Tibial nerve (tissue), 4 donors: ENCODE data around the gene ZNF747. TPM values are rescaled to one million over a fixed set of nuclear protein-coding genes. Genes with fewer than 3 reads are reported as not detected.

Source experiments
- DNase-seq, 2 donors: peaks; one replicate each; pipeline ENCODE4 v3.0.0-alpha.2; 2019; ENCODE audit warnings: low spot score in 2 of 2
- H3K27ac ChIP-seq, 4 donors: fragments of 200-600 bp; sonication (generic) in 3 of 4; one replicate each; pipeline ENCODE4 v1.5.1; 2017 to 2019; ENCODE audit warnings: mild to moderate bottlenecking in 1 of 4
- H3K27me3 ChIP-seq, 2 donors: fragments of 200-600 bp; sonication (generic) in 1 of 2; one replicate each; pipeline versions ENCODE4 v1.5.1 to v1.6.0; 2017 to 2019
- H3K36me3 ChIP-seq, 3 donors: fragments of 200-600 bp; sonication (generic); one replicate each; pipeline ENCODE4 v1.5.1; 2018 to 2019
- H3K4me1 ChIP-seq, 4 donors: fragments of 200-600 bp; sonication (generic) in 3 of 4; one replicate each; pipeline ENCODE4 v1.5.1; 2017 to 2019
- H3K4me3 ChIP-seq, 4 donors: fragments of 200-600 bp; sonication (generic) in 3 of 4; one replicate each; pipeline ENCODE4 v1.5.1; 2017 to 2019; ENCODE audit warnings: mild to moderate bottlenecking in 1 of 4, moderate library complexity in 1 of 4
- H3K9me3 ChIP-seq, 4 donors: fragments of 200-600 bp; sonication (generic) in 3 of 4; one replicate each; pipeline ENCODE4 v1.5.1; 2017 to 2019
- EP300 ChIP-seq, 2 donors: sonication (generic); formaldehyde crosslinking; IDR thresholded peaks; one replicate each; pipeline ENCODE4 v1.6.1; 2017; ENCODE audit warnings: antibody characterized with exemption in 2 of 2, mild to moderate bottlenecking in 1 of 2
- POLR2A ChIP-seq, 2 donors: fragments of 450-650 bp; IDR thresholded peaks; one replicate each; pipeline ENCODE4 v1.6.1; 2017; ENCODE audit warnings: antibody characterized with exemption in 2 of 2, mild to moderate bottlenecking in 2 of 2, moderate library complexity in 2 of 2
- WGBS, 2 donors: methylation state at CpG; one replicate each; pipeline ENCODE4 v1.1.5; 2018; 5-methylcytosine and 5-hydroxymethylcytosine counted together
- total RNA-seq, 4 donors: library from RNA; depleted of rRNA; stranded (reverse); fragments of >200 nt; gene quantifications; one replicate each; pipeline ENCODE4 v1.1.0, GENCODE V29; 2016
- TF ChIP-seq, protein P1 (sequence below), 5 experiments: fragments of 200-600 bp in 3 of 5; fragments of 450-650 bp in 2 of 5; sonication (generic) in 3 of 5; IDR thresholded peaks; one replicate each; pipeline ENCODE4 v1.5.1; 2016 to 2019; ENCODE audit warnings: antibody characterized with exemption in 5 of 5, mild to moderate bottlenecking in 3 of 5, moderate library complexity in 2 of 5

The ZNF747 gene
- total RNA-seq, result 10 to 100 TPM; 17.4 to 22.2 (median 19.6) TPM

DNA sequence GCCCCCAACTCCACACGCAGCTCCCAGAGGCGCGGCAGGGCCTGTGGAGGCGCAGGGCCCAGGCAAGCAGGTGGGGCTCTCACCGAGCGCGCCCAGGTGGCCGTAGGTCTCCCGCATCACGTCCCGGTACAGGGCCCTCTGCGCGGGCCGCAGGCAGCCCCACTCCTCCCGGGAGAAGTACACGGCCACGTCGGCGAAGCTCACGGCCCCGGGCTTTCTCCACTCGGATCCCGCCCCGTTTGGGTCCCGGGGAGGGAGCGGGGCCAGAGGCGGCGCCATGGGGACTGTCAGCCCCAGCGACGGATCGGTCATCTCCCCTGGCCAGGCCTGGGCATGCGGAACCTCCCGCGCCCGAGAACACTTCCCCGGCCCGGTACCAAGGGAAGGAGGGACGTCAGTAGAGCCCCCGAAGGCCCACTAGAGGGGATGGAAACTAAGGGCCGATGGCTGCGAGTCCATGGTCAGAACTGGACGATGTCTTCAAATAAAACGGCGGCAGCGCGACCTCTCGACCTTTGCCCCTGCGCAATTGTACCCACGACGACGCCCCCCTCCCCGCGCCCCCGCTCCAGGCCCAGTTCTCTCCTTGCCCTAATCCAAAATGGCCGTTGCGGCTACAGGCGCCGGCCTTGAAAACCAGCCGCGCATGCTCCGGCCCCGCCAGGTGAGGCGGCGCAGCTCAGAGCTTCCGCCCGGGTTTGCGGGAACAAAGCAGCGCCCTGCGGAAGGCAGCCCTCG is at the start of gene ZNF747:
Gene ZNF747 (minus strand): TSS at position 491 of the 738 bp plus-strand sequence. CDS start 179 bp downstream, at position 312.
- 0 to 1% methylated on average over 47 to 49 of the region's 70 CpGs for WGBS, 2 donors
- no peaks in the 10 kb centered on the region for H3K27me3 ChIP-seq
- TF ChIP-seq EP300 (IDR thresholded peaks at IDR 0.05) (peak; percentile 82 to 92), POLR2A (IDR thresholded peaks at IDR 0.05) (peak; percentile 24 to 55)
- TF ChIP-seq, protein P1, sequence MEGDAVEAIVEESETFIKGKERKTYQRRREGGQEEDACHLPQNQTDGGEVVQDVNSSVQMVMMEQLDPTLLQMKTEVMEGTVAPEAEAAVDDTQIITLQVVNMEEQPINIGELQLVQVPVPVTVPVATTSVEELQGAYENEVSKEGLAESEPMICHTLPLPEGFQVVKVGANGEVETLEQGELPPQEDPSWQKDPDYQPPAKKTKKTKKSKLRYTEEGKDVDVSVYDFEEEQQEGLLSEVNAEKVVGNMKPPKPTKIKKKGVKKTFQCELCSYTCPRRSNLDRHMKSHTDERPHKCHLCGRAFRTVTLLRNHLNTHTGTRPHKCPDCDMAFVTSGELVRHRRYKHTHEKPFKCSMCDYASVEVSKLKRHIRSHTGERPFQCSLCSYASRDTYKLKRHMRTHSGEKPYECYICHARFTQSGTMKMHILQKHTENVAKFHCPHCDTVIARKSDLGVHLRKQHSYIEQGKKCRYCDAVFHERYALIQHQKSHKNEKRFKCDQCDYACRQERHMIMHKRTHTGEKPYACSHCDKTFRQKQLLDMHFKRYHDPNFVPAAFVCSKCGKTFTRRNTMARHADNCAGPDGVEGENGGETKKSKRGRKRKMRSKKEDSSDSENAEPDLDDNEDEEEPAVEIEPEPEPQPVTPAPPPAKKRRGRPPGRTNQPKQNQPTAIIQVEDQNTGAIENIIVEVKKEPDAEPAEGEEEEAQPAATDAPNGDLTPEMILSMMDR (IDR thresholded peaks at IDR 0.05), result peak in 1 of 5 experiments; percentile 48
- H3K4me3 ChIP-seq, result peak within 1 kb of the TSS; percentile 57 to 86 (median 71)
- H3K4me1 ChIP-seq, result peaks cover 0 to 28% (median 15%) of the 10 kb centered on the region in 4 donors
- peak; percentile 85 to 92 for DNase-seq
- peak within 1 kb of the TSS; percentile 87 to 97 (median 94) for H3K27ac ChIP-seq
- peaks cover 0 to 36% (median 7%) of the 10 kb centered on the region in 3 donors for H3K36me3 ChIP-seq
- no peaks in the 10 kb centered on the region for H3K9me3 ChIP-seq

DNA sequence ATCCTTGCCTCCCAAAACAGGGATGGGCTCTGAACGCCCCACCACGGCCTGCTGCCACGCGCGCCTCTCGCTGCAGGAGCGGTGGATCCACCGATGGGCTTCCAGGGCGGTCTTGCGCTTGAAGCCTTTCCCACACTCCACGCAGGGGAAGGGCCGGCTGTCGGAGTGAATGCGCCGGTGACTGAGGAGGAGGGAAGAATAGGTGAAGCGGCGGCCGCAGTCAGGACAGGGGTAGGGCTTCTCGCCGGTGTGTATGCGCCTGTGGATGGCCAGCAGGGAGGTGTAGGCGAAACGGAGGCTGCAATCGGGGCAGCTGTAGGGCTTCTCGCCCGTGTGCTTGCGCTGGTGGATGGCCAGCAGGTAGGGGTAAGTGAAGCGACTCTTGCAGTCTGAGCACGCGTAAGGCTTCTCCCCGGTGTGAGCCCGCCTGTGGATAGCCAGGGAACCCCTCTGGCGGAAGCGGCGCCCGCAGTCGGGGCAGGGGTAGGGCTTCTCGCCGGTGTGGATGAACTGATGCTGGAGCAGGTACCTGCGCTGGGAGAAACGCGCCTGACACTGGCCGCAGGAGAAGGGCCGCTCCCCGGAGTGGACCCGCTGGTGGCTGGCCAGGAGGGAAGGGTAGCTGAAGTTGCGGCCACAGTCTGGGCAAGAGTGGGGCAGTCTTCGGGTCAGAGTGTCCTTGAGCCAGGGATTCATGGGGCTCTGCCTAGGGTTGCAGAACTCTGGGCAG is 48.1 kb upstream of the ZNF747 start:
- Histone ChIP-seq H3K27ac (no peak overlapping the region), H3K36me3 (peaks cover 0 to 59% (median 6%) of the 10 kb centered on the region in 3 donors), H3K9me3 (no peaks in the 10 kb centered on the region), H3K27me3 (no peaks in the 10 kb centered on the region), H3K4me1 (peaks cover 0 to 30% (median 11%) of the 10 kb centered on the region in 4 donors), H3K4me3 (no peak overlapping the region)
- WGBS, 2 donors, result 96 to 97% methylated on average over 48 of the region's 48 CpGs
- TF ChIP-seq POLR2A (IDR thresholded peaks at IDR 0.05) (no peak), EP300 (IDR thresholded peaks at IDR 0.05) (no peak)
- TF ChIP-seq, protein P1 (IDR thresholded peaks at IDR 0.05), result no peak
- no peak for DNase-seq

DNA sequence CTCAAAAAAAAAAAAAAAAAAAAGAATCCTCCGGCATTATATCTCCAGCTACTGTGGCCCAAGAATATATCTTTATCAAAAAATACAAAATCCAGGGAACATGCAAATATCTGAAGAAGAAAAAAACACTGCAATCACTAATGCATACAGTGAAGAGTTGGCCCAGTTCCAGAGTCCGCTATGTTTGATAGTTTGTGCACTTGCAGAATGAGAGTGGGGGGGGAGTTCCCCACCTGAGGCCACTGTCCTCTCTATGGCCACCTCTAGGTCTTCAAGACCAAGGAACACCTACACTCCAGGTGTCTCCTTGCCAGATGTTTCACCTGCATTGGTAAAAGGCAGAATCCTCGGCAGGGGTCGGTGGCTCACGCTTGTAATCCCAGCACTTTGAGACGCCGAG is 46.8 kb upstream of the ZNF747 start:
- WGBS, 2 donors, result 87 to 88% methylated on average over 7 of the region's 7 CpGs
- Histone ChIP-seq H3K27ac (no peak overlapping the region), H3K36me3 (peaks cover 0 to 65% (median 6%) of the 10 kb centered on the region in 3 donors), H3K27me3 (no peaks in the 10 kb centered on the region), H3K9me3 (no peaks in the 10 kb centered on the region), H3K4me1 (peaks cover 0 to 30% (median 11%) of the 10 kb centered on the region in 4 donors), H3K4me3 (no peak overlapping the region)
- no peak for TF ChIP-seq POLR2A (IDR thresholded peaks at IDR 0.05)
- DNase-seq, result no peak

DNA sequence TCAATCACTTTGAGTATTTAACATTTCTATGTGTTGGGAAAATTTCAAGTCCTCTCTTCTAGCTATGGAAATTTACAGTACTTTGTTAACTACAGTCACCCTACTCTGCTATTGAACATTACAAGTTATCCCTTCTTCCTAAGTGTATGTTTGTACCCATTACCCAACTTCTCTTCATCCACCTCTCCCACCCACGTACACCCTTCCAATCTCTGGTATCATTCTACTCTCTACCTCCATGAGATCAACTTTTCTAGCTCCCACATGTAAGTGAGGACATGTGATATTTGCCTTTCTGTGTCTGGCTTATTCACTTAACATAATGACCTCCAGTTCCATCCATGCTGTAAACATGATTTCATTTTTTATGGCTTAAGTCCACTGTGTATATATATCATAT is 40.0 kb upstream of the ZNF747 start:
- DNase-seq, result no peak
- Histone ChIP-seq H3K4me3 (no peak overlapping the region), H3K36me3 (peaks cover 0 to 27% (median 0%) of the 10 kb centered on the region in 3 donors), H3K9me3 (no peaks in the 10 kb centered on the region), H3K4me1 (peaks cover 0 to 21% (median 19%) of the 10 kb centered on the region in 4 donors), H3K27ac (no peak overlapping the region), H3K27me3 (no peaks in the 10 kb centered on the region)
- WGBS, 2 donors, result 81 to 84% methylated on average over 1 of the region's 1 CpG
- no peak for TF ChIP-seq POLR2A (IDR thresholded peaks at IDR 0.05)
- TF ChIP-seq, protein P1 (IDR thresholded peaks at IDR 0.05), result no peak
- TF ChIP-seq EP300 (IDR thresholded peaks at IDR 0.05), result no peak

DNA sequence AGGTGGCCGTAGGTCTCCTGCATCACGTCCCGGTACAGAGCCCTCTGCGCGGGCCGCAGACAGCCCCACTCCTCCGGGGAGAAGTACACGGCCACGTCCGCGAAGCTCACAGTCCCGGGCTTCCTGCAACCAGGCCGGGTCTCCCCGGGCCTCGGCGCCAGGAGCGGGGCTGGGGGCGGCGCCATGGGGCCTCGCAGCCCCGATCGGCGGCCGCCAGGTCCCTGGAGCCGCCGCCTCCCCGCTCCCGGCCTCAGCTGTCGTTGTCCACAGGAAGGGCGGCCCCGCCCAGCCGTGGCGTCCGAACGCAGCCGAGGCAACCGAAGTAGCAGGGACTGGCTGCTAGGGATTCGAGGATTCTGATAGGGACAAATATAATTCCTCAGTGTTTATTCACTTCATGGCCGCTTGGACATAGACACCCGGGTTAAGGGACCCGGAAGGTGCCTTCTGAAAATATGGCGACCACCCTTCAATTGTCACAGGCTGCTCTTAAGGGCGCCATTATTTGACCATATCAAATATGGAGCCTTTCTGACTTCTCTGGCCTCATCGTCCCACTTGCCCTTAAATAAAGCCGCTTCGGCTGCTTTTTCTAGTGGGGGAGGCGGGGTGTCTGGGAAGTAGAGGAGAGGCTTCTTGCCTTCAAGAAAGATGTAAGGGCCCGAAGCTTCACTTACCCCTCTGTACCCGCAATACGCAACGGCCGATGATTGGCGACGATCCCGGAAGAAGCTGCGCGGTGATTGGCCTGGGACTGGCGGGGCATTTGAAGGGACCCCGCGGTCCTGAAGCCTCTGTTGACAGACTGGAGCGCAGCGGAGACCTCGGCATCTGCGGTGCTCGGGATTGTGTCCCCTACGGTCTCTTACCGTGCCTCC is 37.0 kb upstream of the ZNF747 start, which contains the start of gene ZNF688:
Gene ZNF688 (minus strand): TSS at position 270 of the 878 bp plus-strand sequence. CDS start 85 bp downstream, at position 185.
- Histone ChIP-seq H3K27ac (peak within 1 kb of the TSS; percentile 93 to 100 (median 95)), H3K4me1 (peaks cover 0 to 26% (median 19%) of the 10 kb centered on the region in 4 donors), H3K36me3 (peaks cover 0 to 3% (median 0%) of the 10 kb centered on the region in 3 donors), H3K4me3 (peak within 1 kb of the TSS; percentile 63 to 96 (median 81)), H3K27me3 (no peaks in the 10 kb centered on the region), H3K9me3 (no peaks in the 10 kb centered on the region)
- whole genome bisulfite sequencing, 2 donors, result 1% methylated on average over 37 to 45 of the region's 67 CpGs
- DNase-seq, result peak; percentile 91 to 97
- TF ChIP-seq POLR2A (IDR thresholded peaks at IDR 0.05) (peak; percentile 25 to 68), EP300 (IDR thresholded peaks at IDR 0.05) (peak; percentile 81 to 96)
- TF ChIP-seq, protein P1 (IDR thresholded peaks at IDR 0.05), result peak in 2 of 5 experiments; percentile 36 to 44
